Urothelium cell line (cell line): ENCODE data around the gene FASN.
A peak's percentile ranks its signal among the peaks of the same experiment; 100 is the strongest.

Experiments
- DNase-seq: peaks from one replicate; pipeline ENCODE4 v3.0.0; 2011; ENCODE audit warnings: low spot score, mixed read lengths
- FAIRE-seq: peaks from 2 replicates; lab custom pipeline; 2011; peaks lifted over from hg19 to GRCh38; lab: Jason Lieb, UNC

FASN gene

DNA sequence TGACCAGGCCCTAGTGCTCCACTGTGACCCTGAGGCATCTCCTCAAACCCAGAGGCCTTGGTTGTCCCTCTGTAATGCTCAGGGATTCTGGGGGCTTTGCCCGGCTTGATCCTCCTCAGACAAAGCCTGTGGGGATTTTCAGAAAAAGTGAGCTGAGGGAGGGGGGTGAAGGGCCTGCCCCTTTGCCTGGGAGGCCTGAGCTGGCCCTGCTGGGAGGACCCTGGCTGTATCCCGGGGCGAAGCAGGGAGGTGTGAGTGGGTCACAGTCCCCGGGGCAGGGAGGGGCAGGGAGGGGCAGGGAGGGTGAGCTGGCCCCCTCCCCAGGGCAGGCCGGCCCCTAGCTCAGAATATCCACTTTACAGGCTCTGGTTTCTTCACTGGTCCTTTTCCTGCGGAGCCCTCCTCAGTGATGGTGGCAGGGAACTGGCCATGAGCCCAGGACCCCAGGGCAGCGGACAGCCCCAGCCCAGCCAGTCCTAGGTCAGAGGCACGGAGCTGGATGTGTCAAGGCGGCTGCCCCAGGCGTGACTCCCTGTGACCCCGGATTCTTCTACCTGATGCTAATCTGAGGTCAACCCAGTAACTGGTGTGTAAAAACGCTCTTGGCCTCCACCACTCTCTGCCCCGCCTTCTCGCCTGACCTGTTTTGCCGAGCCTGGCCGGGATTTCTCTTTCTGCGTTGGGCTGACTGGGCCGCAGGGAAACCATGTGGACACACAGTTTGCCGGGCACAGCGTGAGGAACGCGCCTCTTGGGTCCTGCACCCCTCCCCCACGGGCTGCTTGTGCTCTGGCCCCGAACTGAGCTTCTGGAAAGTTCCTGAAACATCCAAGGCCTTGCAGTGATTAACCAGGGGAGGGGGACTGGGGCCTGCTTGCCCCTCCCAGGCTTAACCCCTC lies 5.8 kb upstream of the FASN start:
- FAIRE-seq (no peak), DNase-seq (no peak)

DNA sequence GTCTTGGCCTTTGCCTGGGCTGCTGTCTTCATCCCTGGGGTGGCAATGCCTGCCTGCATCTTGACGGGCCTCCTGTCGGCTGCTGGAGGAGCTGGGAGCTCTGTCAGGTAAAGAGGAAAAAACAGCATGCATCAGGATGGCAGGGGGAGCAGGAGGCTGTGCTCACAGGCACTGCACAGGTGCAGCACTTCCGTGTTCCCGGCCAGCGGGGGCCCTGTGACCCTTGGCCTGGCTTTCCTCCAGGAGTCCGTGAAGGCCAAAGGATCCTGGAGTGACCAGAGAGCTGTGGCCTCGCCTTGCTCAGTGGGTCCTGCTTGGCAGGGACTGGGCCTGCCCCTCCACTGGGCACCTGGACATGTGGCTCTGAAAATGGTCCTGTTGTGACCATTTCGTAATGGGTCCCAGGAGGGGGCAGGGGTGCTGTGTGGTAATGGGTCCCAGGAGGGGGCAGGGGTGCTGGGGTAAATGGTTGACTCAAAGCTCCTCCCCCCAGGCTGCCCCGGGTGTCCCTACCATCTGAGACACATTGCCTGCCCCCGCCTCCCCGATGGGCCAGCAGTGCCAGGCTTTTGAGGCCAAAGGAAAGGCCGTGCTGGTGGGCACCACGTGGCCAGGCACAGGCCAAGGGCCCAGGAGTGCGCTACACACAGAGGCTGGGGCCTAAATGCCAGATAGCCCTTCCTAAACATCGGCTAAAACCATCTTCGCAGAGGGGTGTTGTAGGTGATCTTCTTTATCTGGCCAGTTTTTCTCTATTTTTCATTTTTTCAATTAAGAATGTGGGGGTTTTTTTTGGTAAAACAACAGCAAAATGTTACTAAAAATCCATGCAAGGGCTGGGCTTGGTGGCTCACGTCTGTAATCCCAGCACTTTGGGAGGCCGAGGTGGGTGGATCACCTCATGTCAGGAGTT lies 4.0 kb upstream of the FASN start:
- FAIRE-seq: no peak
- DNase-seq: no peak

DNA sequence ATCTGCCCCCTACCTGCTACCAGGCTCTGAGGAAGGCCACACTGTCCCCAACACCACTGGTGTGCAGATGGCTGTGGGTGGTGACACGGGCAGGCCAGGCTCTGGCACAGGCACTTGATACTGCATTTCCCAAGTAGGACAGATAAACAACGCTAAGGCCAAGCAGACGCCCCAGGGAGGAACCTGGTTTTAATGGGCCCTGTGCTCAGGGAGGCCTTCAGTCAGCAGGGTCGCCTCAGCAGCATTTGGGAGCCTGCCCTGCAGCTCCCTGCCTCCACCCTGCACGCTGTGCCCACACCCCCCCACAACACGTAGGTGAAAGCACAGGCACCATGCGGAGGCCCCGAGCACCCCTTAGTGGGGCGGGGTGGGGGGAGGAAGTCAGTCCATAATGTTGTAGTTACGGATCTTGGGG lies 3.3 kb upstream of the FASN start:
- no peak for FAIRE-seq
- no peak for DNase-seq

DNA sequence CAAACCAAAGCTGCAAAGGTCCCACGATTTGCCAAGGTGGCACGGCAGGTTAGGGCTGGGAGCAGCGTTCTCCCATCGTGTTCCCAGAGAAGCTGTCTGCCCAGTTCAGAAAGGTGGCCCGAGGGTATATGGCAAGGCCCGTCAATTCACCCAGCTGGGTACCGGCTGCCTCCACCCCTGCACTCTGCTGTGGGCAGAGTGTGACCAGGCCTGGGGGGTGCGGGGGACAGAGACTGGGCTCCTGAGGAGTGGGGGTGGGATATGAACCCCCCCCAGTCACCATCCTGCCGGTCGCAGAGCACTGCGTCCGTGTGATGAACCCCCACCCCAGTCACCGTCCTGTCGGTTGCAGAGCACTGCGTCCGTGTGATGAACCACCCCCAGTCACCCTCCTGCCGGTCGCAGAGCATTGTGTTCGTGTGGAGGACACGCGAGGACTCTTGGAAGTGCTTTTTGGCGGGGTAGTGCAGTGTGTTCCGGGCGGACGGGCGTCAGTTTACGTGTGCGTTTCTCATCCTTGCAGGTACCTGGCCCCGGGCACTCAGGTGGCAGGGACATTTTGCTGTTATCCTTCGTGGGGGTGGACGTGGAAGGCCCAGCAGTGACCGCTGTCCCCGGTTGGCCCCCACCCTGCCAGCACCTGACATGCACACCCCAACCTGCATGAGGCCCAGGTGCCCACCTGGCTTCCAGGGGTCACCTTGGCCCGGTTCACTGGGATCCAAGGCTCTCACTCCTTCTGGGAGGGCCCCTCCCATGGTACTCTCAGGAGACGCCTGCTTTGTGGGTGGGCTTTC lies 2.7 kb upstream of the FASN start:
- FAIRE-seq: no peak
- DNase-seq: no peak

DNA sequence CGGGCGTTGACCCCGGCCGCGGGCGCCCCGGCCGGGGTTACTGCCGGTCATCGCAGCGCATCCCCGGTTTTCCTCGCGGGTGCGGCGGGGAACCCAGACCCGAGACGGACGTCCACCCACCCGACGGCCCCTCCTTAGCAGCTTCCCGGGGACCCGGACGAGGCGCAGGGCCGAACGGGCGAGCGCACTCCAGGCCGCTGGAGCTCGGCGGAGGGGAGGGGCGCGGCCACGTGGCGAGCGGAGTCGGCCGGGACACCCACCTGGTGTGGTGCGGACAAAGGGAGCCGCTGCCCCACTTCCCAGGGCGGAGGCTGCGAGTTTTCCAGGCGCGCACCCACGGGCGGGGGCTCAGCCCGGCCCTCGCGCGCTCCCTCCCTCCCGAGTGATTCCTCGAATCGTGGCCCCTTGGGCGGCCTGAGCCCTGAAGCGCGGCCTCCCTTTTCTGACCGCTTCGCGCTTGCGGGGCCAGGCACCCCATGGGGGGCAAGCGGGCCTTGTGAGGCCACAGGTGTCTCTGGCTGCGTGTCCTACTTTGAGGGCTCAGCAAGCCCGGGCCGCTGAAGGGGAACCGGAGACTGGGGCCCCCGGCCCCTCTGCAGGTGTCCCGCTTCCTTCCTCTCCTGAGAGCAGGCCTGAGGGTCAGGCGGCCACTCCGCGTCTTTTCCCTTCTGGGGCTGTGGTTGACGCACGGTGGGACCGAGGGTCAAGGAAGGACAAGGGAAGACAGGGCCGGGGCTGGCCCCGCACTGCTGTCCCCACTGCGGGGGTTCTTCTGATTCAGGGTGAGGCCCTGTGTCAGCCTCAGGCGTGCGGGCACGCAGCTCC lies 1.1 kb upstream of the FASN start:
- DNase-seq (no peak), FAIRE-seq (peak; percentile 44)

DNA sequence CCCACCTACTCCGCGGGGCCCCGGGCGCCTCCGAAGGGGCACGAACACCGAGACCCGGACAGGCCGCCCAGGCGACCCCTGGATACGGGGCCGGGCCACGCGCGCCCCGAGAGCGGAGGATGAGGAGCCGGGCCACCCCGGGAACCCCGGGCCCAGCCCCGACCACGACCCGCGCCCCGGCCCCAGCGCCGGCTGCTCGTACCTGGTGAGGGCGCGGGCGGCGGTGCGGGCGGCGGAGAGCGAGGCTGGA lies 192 bp downstream of the FASN start:
- DNase-seq (no peak), FAIRE-seq (no peak)

DNA sequence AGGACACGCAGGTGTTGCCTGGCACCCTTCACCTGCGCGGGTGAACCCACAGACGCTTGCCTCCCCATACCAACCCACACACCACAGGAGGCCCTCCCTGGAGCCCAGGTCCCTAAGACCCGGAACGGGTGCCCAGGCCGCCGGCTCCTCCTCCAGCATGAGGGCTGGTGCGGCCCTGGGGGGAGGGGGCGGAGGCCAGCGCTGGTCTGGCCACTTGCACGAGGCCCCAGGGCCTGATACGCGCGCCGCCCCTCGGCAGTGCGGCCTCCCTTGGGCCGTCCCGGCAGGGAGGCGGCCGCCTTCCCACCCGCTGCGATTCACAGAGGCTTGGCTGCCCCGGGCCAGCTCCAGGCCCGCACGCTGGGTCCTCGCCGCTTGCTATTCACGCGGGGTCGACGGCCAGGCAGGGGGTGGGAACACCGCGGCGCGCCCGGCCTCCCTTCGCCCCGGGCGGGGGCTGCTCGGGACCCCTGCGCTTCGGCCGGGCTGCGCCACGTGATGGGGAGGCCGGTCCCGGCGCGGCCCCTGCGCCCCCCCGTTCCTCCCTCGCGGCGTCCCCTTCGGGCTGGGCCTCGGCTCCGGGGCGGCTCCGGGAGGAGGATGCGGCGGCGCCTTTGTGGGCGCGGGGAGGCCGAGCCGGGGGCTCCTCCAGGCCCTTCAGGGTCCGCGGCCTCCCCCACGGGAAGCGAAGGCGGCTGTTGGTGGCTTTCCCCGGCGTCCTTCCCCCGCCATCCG lies 685 bp downstream of the FASN start:
- FAIRE-seq (no peak), DNase-seq (peak; percentile 65)

DNA sequence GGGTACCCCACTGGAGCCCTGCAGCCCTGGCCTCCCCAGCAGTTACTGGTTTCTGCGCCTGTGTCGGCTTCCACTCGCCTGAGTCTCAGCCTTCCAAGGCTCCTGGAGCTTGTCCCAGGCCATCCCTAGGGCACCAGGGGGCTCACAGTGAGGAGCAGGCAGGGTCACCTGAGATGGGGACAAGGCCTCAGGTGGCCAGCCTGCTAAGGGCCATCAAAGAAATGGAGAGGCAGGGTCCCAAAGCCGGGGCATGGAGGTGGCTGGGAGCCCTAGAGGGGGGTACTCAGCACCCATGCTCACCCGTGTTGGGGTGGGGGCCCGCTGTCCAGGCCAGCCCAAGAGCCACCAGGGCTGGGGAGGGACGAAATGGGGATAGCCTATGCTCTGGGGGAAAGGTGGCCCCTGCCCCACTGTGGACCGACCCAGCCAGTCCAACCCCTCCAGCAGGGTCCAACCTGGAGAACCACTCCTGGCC lies 1.3 kb downstream of the FASN start:
- FAIRE-seq (peak; percentile 61), DNase-seq (no peak)

DNA sequence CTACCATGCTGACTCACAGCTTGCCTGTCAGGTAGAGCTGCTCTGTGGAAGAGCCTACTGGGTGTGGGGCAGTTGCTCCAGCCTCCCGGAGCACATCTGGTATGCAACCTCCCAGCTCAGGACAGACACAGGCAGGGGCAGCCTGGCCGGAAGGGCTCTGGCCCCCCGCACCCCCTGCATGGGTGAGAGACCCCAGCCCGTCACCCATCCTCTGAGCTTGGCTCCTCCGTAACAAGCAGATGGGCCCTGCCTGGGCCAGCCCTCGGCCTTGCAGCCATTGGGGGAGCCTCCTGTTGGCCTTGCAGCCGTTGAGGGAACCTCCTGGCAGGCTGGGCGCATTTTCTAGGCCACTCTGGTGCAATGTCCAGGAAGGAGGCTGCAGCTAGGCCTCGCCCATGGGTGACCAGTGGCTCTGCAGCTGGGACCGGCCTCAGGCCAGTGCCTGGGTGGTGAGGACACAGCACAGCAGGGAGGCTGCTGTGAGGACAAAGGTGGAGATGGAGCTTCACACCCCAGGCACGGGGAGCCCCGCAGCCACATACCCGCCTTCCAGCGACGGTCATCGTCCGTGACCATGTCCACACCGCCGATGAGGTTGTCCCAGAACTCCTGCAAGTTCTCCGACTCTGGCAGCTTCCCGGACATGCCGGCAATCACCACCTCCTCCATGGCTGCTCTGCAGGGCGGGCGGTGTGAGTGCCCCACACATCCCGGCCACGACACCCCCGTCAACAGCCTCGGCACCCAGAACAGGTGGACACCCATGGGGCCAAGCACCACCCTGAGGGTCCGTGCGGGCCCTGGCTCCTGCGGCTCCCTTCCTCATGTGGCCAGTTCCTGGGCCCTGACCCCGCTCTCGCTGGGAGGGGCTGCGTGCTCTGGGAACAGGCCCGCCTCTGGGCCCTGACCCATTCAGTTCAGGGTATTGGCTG lies 2.0 kb downstream of the FASN start:
- peak; percentile 23 for FAIRE-seq
- no peak for DNase-seq

DNA sequence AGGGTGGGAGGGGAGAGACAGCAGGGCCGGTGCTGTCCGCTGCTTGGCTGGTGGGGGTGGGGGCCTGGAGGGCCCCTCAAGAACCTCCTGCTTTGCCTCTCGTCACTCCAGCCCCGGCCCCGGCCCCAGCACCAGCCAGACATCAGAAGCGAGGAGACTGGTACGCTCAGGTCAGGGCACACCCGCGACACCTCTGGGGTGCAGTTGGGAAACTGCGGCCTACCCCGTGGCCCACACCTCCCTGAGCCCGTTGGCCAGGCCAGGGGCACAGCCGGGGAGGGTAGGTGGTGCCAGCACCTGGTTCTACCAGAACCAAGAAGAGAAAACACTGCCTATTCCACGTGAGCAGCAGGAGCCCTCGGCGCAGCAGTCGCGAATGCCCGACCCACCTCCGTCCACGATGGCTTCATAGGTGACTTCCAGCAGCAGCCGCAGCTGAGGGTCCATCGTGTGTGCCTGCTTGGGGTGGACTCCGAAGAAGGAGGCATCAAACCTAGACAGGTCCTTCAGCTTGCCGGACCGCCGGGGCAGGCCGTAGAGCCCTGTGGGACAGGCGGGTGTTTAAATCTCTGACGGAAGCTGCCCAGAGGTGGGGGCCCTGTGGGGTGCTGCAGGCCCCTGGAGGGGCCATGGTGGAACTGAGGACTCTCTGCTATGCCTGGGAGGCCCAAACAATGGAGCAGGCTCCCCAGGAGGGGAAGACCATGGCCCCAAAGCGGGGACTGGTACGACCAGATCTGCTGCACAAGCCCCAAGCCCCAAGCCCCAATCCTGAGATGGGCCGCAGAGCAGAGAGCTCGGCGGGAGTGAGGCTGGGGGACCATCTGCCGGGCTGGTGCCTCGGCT lies 2.9 kb downstream of the FASN start:
- FAIRE-seq (no peak), DNase-seq (no peak)

DNA sequence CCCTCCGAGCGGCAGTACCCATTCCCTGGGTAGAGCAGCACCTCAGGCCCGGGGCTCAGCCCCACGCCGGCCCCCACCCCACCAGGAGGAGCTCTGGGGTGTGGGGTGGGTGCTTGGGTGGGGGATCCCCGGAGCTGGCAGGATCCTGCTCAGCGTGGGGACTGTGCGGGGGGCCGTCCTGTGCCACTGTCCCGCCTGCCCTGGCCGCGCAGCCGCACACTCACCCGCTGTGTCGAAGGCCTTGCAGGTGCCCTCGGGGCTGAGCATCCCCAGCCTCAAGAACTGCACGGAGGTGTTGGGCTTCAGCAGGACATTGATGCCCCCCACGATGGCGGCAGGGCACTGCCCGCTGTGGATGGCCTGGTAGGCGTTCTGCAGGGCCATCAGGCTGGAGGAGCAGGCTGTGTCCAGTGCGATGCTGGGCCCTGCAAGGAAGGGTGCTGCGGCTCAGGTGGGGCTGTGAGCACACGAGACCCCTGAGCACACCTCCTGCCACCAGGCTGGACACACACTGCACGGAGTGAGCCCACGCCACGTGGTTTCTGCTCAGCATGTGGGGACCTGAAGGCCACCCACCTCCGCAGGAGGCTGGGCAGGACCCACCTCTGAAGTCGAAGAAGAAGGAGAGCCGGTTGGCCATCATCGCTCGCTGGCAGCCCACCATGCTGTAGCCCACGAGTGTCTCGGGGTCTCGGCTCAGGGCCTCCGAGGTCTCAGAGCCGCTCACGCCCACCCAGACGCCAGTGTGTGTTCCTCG lies 4.9 kb downstream of the FASN start:
- FAIRE-seq (peak; percentile 74), DNase-seq (no peak)

DNA sequence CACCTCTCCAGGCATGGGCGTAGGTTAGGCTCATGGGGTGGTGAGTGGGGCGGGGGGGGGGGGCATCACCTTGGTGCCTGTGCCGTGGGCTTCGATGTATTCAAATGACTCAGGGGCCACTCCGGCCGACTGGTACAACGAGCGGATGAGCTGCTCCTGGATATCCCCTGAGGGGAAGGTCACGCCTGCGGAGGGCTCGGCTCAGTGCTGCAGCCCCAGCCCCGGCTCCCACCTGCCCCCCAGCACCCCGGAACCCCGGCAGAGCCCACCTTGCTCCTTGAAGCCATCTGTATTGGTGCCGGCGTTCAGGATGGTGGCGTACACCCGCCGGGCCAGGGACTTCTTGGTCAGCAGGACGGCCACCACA lies 5.4 kb downstream of the FASN start:
- DNase-seq (no peak), FAIRE-seq (no peak)

DNA sequence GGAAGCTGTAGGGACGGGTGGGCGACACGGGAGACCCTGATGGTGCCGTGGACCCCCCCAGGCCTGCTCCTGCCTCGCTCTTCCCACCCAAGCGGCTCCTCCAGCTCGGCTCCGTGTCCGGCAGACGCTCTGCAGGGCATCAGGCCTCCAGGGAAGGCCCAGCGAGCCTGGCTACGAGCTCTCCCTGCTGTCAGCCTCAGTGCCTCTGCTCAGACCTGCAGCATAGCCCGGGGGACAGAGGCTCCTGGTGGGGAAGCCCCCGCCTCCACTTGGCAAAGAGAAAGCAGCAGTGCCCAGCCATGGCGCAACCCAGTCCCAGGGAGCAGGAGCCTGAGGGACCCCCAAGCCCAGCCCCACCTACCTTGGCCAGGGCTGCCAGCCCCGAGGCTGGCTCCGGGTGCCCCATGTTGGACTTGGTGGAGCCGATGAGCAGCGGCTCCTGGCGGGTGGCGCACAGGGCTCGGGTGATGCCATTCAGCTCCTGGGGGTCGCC lies 5.9 kb downstream of the FASN start:
- DNase-seq (no peak), FAIRE-seq (no peak)

DNA sequence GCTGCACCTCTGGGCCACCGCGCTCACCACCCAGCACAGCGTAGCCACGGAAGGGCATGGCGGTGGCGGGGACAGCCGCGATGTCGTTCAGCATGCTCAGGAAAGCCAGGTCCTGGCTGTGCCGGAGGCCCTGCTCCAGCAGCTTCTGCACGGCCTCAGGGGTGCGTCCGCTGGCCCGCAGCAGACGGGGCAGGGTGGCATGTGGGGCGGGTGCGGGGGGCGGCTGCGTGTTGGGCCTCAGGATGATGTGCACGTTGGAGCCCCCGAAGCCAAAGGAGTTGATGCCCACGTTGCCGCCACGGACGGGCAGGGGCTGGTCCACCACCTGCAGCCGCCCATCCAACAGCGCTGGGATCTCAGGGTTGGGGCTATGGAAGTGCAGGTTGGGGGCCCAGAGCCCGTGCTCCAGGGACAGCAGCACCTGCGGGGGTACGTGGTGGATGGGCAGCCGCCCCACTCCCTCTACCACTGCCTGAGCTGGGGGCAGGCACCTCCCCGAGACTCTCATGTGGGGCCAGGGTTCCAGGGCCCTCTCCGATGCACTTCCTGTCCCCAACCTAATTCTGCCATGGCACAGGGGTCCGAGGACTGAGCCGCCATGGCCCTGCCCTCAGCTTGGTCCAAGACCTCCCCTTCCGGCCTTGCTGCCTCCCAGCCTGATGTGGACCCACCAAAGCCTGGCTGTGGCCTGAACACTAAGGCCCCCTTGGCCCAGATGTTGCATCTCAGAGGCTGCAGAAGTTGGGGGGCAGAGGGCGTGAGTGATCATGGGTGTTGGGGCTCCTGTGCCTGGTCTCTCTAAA lies 6.6 kb downstream of the FASN start:
- FAIRE-seq (no peak), DNase-seq (no peak)

DNA sequence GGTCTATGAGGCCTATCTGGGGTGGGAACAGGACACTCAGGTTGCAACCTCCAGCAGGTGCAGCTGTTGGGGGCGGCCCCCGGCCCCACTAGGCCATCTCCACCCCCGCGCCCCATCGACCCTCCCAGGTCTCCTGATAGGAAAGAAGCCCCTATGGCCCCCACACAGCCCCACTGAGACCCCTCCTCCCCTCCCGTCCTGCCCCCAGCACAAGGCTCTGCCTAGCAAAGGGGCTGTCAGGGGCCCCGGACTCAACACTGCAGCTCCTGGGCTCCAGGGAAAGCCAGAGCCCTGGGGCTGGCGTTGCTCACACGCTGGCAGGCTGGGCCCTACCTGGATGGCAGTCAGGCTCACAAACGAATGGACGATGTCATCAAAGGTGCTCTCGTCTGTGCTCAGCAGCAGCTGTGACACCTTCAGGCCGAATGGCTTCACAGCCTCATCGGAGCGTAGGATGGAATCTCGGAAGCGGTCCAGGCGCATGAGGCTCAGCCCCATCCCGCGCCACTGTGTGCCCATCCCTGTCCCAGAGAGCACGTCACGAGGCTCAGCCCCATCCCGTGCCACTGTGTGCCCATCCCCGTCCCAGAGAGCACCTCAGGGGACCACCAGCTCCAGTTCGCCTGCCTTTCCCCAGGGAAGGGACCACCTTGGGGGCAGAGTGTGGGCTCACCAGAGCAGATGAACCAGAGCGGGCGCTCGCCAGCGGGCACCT lies 7.3 kb downstream of the FASN start:
- DNase-seq (no peak), FAIRE-seq (peak; percentile 76)
